ACHN (cell line): ENCODE measurements around the gene NR1H2.
"Not testable (repeated sequence)": the region's sequence is repeated elsewhere in the genome, so short reads cannot be mapped to it uniquely, and the experiment has no call there.

ENCODE experiments used
- DNase-seq: peaks from one replicate; pipeline ENCODE4 v3.0.0-alpha.2; 2015
- in situ Hi-C: cut with HindIII; loops from 2 replicates; pipeline ENCODE4 v1.10.0; 2017; ENCODE audit warnings: low sequenced_read_pairs, low pct_ligation_motif_present, low pct_unique_long_range_greater_than_20kb

The NR1H2 gene

GRCh38 chr19:50340331-50340730 lies 35.9 kb upstream of the NR1H2 start:
- DNase-seq: no peak
- in situ Hi-C loops: no loop called here

DNA sequence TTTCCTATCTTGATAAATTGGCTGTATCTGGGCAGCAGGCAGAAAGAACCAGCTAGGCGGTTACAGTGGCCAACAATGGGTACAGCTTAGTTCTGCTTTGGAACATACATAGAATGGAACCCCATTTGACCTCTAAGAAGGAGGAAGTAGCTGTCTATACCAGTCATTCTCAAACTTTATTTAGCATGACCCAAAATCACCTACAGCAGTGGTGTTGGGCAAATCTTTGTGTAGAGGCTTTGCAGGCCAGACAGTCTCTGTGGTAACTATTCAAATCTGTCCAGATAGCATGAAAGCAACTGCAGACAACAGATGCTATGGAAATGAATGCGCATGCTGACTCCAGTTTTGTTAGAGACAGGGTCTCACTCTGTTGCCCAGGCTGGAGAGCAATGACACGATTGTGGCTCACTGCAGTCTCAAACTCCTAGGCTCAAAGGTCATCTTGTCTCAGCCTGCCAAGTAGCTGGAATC lies 35.1 kb upstream of the NR1H2 start:
- in situ Hi-C loops: no loop called here
- no peak for DNase-seq

DNA sequence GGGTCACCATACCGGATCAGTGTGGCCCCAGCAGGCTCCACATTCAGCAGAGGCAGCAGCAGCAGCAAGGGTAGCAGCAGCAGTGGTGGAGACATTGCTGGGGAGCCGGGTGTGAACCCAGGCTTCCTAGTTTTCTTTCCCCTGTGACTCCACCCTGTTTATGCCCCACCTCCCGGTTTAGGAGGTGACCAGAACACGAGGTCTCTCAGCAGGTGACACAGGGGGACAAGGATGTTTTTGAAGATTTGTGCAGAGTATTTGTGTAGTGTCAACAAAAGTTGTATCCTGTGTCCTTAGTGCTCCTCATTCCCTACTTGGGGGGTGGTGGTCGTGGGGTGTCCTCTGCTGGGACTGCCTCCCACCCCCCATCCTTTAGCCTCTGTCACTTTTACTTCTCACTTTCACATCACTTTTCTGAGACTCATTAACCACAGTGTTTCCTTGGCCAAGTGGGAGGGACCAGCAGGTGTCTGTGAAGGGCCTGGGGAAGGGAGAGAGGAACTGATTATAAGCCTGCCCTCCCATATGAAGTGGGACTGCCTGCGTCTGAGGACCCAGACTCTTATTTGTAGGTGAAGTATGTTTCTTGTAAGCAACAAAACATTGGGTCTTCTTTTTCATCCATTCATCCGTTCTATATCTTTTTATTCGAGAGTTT lies 31.5 kb upstream of the NR1H2 start:
- DNase-seq: no peak
- in situ Hi-C loops: no loop called here

DNA sequence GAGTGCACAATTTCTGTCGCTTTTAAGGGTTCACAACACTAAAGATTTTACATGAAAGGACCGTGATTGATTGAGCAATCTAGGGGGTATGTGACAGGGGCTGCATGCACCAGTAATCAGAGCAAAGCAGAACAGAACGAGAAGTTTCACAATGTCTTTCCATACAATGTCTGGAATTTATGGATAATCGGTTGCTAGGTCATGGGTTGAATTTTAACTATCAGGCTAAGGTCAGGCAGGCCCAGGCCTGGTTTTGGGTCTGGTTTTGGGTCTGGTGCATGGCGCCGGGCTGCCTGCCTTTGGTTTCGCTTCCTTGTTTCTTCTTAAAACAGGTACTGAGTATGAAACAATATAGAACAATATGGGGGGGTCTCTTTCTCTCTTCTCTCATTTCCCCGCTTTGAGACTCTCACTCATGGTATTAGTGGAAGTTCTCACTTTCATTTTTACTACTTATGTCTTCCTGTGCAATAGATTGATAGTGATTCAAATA lies 29.1 kb upstream of the NR1H2 start:
- in situ Hi-C loops, DNase-seq: not testable (repeated sequence)

DNA sequence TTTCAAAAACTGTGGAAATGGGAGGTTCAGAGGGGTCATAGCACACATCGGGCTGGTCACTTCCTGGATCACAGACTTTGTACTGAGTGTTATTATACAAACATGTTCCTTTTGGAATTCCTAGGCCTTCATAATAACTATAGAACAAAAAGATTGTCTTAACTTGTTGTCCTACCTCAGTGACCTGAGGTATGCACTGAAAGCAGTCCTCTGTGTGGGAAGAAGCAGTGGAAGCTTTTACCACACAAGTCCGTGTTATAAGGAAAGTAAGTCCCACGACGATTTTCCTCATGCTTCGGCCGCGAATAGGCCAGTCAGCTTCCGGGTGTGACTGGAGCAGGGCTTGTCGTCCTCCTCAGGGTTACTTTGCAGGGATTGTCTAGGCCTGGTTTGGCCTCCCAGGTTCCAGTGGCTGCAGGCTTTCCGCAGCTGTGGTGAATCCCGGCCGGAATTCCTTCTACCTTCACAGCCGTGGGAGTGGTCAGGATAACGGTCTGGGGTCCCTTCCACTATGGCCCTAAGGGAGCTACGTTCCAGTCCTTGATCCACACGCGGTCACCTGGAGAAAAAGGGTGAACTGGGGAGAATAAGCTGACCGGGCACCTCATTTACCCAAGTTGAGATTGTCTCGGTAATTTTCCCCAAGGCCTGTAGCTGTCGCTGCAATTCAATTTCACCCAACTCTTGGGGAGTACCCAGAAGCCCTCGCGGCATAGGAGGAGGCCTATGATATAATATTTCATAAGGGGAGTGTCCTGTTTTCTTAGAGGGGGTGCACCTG lies 26.8 kb upstream of the NR1H2 start:
- in situ Hi-C loops: no loop called here
- no peak for DNase-seq

DNA sequence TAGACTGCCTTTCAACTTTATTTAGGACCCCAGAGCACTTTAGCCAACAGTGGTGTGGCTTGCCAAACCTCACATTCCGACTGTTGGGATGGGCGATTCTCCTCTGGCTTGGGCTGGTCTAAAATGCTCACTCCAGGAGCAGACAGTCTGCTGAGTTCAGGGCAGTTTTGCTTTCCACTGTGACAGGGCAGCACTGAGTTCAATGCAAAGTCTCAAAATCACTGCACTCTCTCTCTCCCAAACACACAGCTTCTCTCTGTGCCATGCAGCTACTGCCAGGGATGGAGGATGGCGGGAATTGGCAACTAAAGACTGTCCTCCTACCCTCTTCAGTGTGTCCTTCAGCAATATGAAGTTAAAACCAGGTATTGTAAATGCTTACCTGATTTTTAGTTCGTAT lies 24.0 kb upstream of the NR1H2 start:
- in situ Hi-C loops: no loop called here
- no peak for DNase-seq

DNA sequence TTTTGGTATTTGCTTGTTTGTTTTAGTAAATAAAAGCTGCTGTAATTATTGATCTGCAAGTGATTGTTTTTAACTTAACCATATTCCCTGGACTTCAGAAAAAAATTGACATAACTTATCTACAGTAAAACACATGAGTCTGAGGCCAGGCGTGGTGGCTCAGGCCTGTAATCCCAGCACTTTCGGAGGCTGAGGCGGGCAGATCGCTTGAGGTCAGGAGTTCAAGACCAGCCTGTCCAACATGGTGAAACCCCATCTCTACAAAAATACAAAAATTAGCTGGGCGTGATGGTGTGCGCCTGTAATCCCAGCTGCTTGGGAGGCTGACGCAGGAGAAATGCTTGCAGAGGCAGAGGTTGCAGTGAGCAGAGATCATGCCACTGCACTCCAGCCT lies 22.8 kb upstream of the NR1H2 start:
- DNase-seq, in situ Hi-C loops: not testable (repeated sequence)

- in situ Hi-C loops: no loop called here
- no peak for DNase-seq
Measured at GRCh38 chr19:50356691-50357177, 19.5 kb upstream of the NR1H2 start.

DNA sequence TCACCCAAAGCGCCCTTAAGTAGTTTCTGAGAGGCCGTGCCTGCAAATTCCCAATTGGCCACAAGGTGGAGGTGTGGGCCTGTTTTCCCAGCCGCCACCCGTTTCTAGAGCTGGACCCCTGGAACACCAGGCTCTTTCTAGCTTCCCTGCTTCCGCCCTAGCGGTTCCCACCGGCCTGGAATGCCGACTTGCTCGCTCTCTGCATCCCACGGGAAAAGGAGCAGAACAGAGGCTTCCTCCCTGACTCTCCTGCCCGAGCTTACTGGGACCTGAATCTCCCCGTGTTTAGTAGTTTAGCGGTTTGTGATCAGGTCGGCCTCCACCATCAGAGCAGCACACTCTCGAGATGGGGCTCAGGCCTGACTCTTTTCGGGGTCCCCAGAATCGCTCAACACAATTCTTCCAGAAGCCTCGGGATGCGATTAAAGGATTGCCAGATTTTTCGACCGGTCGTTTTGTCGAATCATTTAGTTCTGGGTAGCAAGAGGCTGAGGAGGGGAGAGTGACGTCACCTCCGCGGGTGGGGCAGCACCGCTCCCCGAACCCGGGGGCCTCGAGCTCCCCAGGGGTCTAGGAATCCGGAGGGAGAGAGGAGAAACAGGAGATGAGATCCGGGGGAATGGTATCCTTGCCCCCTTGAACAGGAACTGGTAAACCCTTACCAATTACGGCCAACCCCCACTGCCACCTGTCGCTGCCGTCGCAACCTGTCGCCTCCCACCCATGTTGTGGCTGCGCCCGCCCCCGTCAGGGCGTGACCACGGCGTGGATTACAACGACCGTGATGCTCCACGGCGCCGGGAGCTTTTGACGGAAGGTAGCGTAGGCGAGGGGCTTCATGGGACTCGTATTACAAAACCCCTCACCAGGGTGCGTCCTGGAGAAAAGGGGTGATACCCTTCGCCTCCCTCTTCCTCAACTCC lies 18.8 kb upstream of the NR1H2 start:
- DNase-seq: peak; percentile 56
- in situ Hi-C loops: no loop called here

DNA sequence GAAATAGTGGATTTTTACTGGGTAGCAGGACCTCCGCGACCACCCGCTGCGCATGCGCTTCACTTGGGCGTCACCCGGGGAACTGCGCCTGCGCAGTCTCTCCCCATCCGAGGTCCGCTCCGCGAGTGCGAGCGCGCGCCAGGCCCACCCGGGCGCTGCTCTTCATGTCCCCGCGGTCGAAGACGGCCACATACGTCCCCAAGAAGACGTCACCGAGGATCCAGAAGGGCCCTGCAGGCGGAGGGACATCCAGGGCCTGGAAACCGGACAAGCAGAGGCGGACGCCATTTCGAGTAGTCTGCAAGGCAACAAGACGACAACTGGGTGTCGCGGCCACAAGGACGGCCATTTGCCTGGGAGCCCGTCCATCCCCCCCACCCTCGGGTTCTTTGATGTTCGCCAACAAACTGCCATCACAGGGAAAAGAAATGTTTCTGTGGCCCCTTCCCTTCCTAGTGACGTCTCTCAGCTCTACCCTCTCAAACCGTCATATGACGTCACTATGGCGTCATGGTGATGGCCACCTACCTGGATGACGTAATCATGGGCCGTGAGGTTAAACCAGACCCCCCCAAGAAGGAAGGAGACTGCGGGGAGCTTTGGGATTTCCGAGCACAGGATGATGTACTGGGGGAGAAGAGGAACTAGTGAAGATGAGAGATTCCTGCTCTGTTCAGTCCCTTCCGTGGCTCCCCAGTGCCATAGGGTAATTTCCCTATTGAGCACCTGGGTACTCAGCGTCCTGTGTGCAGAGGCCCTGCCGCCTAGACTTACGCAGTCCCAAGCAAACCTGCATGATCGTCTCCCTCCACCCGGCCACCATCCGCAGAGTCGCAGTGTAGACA lies 17.6 kb upstream of the NR1H2 start:
- no peak for DNase-seq
- in situ Hi-C loops: no loop called here

DNA sequence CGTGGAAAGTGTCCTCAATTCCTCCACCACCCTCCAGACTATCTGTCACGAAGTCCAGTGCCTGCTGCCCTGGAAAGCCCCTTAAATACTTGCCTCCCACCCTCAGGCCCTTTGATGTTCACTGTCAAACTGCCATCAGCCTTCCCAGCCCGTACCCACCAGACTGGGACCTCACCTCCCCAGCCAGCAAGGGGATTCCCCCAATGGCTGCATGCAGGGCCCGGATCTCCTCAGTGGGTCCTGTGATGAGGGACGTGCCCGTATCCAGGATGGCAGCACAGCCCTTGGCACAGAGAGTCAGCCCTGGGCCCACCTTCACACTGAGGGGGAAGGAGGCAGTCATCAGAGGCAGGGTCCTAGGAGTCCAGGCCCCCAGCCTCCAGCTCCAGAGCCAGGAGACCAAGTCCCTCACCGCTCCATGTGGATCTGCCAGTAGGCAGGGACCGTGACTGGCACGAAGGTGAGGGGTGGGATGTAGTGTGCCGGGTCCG lies 16.9 kb upstream of the NR1H2 start:
- in situ Hi-C loops: no loop called here

DNA sequence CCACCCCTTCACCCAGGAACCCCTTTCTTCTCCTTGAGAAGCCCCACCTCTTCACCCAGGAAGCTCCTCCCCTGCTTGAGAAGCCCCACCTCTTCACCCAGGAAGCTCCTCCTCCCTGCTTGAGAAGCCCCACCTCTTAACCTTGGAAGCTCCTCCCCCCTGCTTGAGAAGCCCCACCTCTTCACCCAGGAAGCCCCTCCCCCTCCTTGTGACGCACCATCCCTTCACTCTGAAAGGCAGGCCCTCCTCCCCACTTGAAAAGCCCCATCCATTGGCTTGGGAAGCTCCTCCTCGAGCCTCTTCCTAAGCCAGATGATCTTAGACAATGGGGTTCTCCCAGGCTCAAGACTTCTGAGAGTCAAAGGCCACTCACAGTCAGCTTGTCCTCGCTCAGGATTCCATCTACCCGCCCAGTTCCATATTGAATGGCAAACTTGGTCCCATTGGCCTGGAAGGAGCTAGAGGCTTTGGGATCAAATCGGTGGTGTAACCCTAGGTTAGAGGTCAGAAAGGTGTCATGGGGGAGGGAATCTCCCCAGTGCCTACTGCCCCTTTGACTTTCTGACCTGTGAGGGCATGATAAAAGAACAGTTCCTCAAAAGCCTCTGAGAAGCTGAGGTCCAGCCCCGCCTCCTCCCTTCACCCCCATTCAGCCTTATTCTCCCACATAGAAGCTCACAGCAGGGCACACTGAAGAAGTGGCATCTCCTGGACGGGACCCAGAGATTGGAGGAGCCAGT lies 14.8 kb upstream of the NR1H2 start:
- DNase-seq: no peak
- in situ Hi-C loops: no loop called here

More for the DNA sequence above, 16.9 kb upstream of the NR1H2 start:
- no peak for DNase-seq

GRCh38 chr19:50362030-50362412 lies 14.2 kb upstream of the NR1H2 start:
- in situ Hi-C loops: no loop called here

GRCh38 chr19:50362656-50363424 lies 13.4 kb upstream of the NR1H2 start:
- in situ Hi-C loops: no loop called here
- DNase-seq: no peak

More at GRCh38 chr19:50362030-50362412, 14.2 kb upstream of the NR1H2 start:
- no peak for DNase-seq

- in situ Hi-C loops: no loop called here
- DNase-seq: no peak
Measured at GRCh38 chr19:50365434-50366306, 10.6 kb upstream of the NR1H2 start, which contains the start of gene NAPSA. NAPSA (minus strand) TSS chr19:50365639; CDS start chr19:50365621, 18 bp downstream.
